GM19193 (cell line): ENCODE measurements around the gene PSME4.

Source experiments
- POLR2A ChIP-seq: IDR thresholded peaks from 4 replicates; pipeline ENCODE4 v1.6.1; 2011; ENCODE audit not compliant: insufficient read depth, insufficient read length; ENCODE audit errors: extremely low read depth

The PSME4 gene

DNA sequence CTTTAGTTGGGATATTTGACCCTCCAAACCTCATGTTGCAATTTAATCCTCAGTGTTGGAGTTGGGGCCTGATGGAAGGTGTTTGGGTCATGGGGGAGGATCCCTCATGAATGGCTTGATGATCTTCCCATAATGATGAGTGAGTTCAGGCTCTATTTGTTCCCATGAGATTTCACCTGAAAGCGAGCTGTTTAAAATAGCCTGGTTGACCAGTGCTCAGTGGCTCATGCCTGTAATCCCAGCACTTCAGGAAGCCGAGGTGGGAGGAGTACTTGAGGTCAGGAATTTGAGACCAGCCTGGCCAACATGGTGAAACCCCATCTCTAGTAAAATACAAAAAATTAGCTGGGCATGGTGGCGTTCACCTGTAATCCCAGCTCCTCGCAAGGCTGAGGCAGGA, 14.9 kb upstream of the PSME4 start:
- TF ChIP-seq POLR2A = no peak

GRCh38 chr2:53969968-53970723, 647 bp downstream of the PSME4 start:
- no peak for TF ChIP-seq POLR2A

DNA sequence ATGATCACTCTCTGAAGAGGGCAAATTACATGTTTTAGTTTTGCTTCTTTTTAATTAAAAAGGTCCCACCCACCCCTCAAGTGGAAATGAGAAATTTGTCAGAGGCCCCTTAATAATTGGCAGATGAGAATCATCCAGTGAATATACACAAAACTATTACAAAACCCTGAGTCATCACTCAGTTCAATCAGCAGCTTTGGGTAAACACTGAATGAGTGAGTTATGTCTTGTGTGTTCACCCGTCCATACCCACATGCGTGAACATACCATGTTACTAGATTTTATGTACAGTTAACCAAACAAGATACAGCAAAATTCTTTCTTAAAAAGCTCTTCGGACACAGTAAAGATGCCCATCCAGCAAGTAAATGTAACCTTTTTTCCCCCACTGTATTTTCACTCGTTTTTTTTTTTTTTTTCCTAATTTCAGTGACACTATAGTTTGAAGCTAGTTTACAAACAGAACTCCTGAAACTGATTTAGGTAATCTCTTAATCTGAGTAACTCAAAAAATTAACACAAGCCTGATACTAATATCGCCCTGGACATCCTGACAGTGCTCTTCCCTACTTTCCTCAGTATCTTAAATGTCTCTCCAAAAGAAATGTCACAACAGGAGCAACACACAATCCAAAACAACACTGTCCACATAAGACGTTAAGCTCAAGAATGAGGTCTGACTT, 1.4 kb downstream of the PSME4 start:
- no peak for TF ChIP-seq POLR2A

- TF ChIP-seq POLR2A = no peak
These were observed 5.7 kb downstream of the PSME4 start for GRCh38 chr2:53964987-53965687.

- TF ChIP-seq POLR2A = no peak
These were observed 6.4 kb downstream of the PSME4 start for GRCh38 chr2:53964257-53964952.

DNA sequence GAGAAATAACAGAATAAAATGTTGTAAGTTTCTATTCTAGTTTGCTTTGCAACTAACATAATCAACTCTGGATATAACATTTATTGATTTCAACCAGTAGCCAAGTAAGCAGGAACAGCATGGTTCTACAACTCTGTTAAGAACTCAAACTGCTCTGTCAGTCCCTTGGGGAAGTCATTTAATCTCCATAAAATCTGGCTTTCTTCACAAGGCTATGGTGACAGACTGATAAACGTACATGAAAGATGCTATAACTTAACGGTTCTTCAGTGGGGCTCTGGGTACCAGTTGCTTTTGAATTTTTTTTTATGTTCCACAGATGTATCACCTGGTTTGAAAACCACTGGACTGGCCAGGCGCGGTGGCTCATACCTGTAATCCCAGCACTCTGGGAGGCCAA, 10.3 kb downstream of the PSME4 start:
- no peak for TF ChIP-seq POLR2A

- no peak for TF ChIP-seq POLR2A
These were observed 12.3 kb downstream of the PSME4 start for GRCh38 chr2:53958443-53958842.

GRCh38 chr2:53952519-53952918, 18.3 kb downstream of the PSME4 start:
- TF ChIP-seq POLR2A = no peak

DNA sequence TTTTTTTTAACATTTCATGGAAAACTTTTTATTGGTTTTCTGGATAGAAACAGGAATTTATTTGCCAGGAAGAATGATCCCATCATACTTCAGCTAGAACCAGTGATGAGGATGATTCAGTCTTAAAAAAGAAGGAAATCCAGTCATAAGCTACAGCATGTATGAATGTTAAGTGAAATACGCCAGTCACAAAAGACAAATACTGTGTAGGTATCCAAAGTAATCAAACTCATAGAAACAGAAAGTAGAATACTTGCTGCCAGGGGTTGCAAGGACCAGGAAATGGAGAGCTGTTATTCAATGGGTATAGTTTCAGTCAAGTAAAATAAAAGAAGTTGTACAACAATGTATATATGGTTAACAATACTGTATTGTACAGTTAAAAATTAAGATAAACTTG, 21.3 kb downstream of the PSME4 start:
- no peak for TF ChIP-seq POLR2A

- no peak for TF ChIP-seq POLR2A
These were observed 25.3 kb downstream of the PSME4 start for GRCh38 chr2:53945538-53945937.

GRCh38 chr2:53944542-53944941, 26.3 kb downstream of the PSME4 start:
- TF ChIP-seq POLR2A = no peak

- TF ChIP-seq POLR2A = no peak
These were observed 28.5 kb downstream of the PSME4 start for GRCh38 chr2:53942280-53942679.

- no peak for TF ChIP-seq POLR2A
These were observed 29.0 kb downstream of the PSME4 start for GRCh38 chr2:53941749-53942148.

- no peak for TF ChIP-seq POLR2A
These were observed 31.1 kb downstream of the PSME4 start for GRCh38 chr2:53939656-53940055.

DNA sequence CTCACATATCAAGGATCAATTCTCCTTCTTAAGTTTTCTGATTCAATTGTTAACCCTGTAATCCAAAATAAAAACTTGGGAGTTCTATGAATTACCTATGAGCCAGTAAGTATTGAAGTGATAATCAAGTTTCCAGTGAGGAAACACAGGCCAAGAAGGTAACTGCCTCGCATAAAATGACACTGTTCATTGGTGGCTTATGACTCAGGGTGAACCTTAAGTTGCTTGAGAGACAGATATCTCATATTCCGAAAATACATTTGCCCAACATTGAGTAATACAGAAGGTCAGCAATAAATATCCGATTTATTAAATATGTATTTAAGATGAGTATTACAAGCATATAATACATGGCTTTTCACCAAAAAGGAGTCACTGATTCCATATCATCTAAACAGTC, 31.9 kb downstream of the PSME4 start:
- no peak for TF ChIP-seq POLR2A
